GM18858 (cell line): ENCODE data around the gene TUBGCP3.
"Not testable (repeated sequence)": the region's sequence is repeated elsewhere in the genome, so short reads cannot be mapped to it uniquely, and the experiment has no call there.

ENCODE experiments used
- ATAC-seq: cut with Tn5 transposase; IDR thresholded peaks from one replicate; pipeline ENCODE4 v1.9.1; 2021; ENCODE audit not compliant: unreplicated experiment

TUBGCP3 gene

GRCh38 chr13:112486386-112487126, 101.4 kb downstream of the TUBGCP3 start:
- no peak for ATAC-seq

GRCh38 chr13:112485814-112486213, 102.1 kb downstream of the TUBGCP3 start:
- ATAC-seq = not testable (repeated sequence)

- ATAC-seq = no peak
Measured at GRCh38 chr13:112483299-112483698, 104.7 kb downstream of the TUBGCP3 start.

- ATAC-seq = no peak
Measured at GRCh38 chr13:112481458-112481857, 106.5 kb downstream of the TUBGCP3 start.

GRCh38 chr13:112479389-112479788, 108.6 kb downstream of the TUBGCP3 start:
- no peak for ATAC-seq

- no peak for ATAC-seq
Measured at GRCh38 chr13:112477070-112477619, 110.8 kb downstream of the TUBGCP3 start.

GRCh38 chr13:112475889-112476288, 112.1 kb downstream of the TUBGCP3 start:
- no peak for ATAC-seq

GRCh38 chr13:112474869-112475268, 113.1 kb downstream of the TUBGCP3 start:
- ATAC-seq = no peak

- no peak for ATAC-seq
Measured at GRCh38 chr13:112473818-112474217, 114.1 kb downstream of the TUBGCP3 start.

- ATAC-seq = no peak
Measured at GRCh38 chr13:112469071-112469745, 118.7 kb downstream of the TUBGCP3 start.

GRCh38 chr13:112468069-112468468, 119.9 kb downstream of the TUBGCP3 start:
- no peak for ATAC-seq

GRCh38 chr13:112467236-112467635, 120.7 kb downstream of the TUBGCP3 start:
- ATAC-seq = no peak

GRCh38 chr13:112466132-112467058, 121.6 kb downstream of the TUBGCP3 start:
- ATAC-seq = no peak

GRCh38 chr13:112465251-112466131, 122.5 kb downstream of the TUBGCP3 start:
- no peak for ATAC-seq

- no peak for ATAC-seq
Measured at GRCh38 chr13:112464720-112465119, 123.2 kb downstream of the TUBGCP3 start.

- no peak for ATAC-seq
Measured at GRCh38 chr13:112462408-112462807, 125.5 kb downstream of the TUBGCP3 start.

- ATAC-seq = no peak
Measured at GRCh38 chr13:112457485-112457884, 130.5 kb downstream of the TUBGCP3 start.

- ATAC-seq = no peak
Measured at GRCh38 chr13:112457081-112457480, 130.9 kb downstream of the TUBGCP3 start.

GRCh38 chr13:112456138-112457056, 131.6 kb downstream of the TUBGCP3 start:
- no peak for ATAC-seq
